IMR-90 (cell line): ENCODE results near the gene PAQR5. TPM values are rescaled to one million over a fixed set of nuclear protein-coding genes. Genes with fewer than 3 reads are reported as not detected.

Experiments used
- ATAC-seq: fragments of 200-7000 bp; cut with Tn5 transposase; 2 replicates; pipeline ENCODE4 v1.9.1; 2020; ENCODE audit warnings: low read depth, mild to moderate bottlenecking, moderate library complexity
- BruUV-seq: library from RNA; stranded (reverse); fragments of 400-500 nt; replicated peaks from 2 replicates; lab custom pipeline; 2021; lab: Mats Ljungman, UMichigan
- CTCF ChIA-PET: fragments of 300-600 bp; formaldehyde crosslinking; extraction: SDS; loops from one replicate; lab custom pipeline; 2021; ENCODE audit warnings: antibody characterized with exemption; lab: Yijun Ruan, JAX
- POLR2A ChIA-PET: fragments of 300-600 bp; sonication (Branson Sonifier 250); formaldehyde crosslinking; loops from one replicate; lab custom pipeline; 2022; ENCODE audit warnings: antibody characterized with exemption; ENCODE audit not compliant: unreplicated experiment; lab: Charles Lee
- DNase-seq: peaks from one replicate; pipeline ENCODE4 v3.0.0; 2013
- H2AFZ ChIP-seq: replicated peaks from 2 replicates; pipeline ENCODE3; 2013; ENCODE audit warnings: low read length, mild to moderate bottlenecking; ENCODE audit not compliant: poor library complexity
- H2AK5ac ChIP-seq: 2 replicates; pipeline ENCODE4 v1.6.1; 2013; ENCODE audit warnings: low read depth, low read length, inconsistent platforms
- H2AK9ac ChIP-seq: replicated peaks from 2 replicates; pipeline ENCODE3; 2013; ENCODE audit warnings: mild to moderate bottlenecking, low read depth, low read length, moderate library complexity; ENCODE audit not compliant: poor library complexity
- H2BK120ac ChIP-seq: 2 replicates; pipeline ENCODE4 v1.6.1; 2013; ENCODE audit warnings: low read depth, low read length, inconsistent platforms
- H2BK15ac ChIP-seq: 3 replicates; pipeline ENCODE4 v1.6.1; 2013; ENCODE audit warnings: low read depth, low read length, inconsistent platforms
- H2BK20ac ChIP-seq: 2 replicates; pipeline ENCODE4 v1.6.1; 2013; ENCODE audit warnings: low read depth, mild to moderate bottlenecking, inconsistent platforms, low read length, moderate library complexity
- H2BK5ac ChIP-seq: 2 replicates; pipeline ENCODE4 v1.6.1; 2013; ENCODE audit warnings: mild to moderate bottlenecking, low read depth, low read length, inconsistent platforms; ENCODE audit not compliant: poor library complexity, severe bottlenecking
- H3K14ac ChIP-seq: replicated peaks from 2 replicates; pipeline ENCODE4 v1.6.1; 2013; ENCODE audit warnings: low read depth, low read length, inconsistent platforms
- H3K18ac ChIP-seq: 2 replicates; pipeline ENCODE4 v1.6.1; 2013; ENCODE audit warnings: low read depth, low read length, control low read depth
- H3K23ac ChIP-seq: 2 replicates; pipeline ENCODE4 v1.6.1; 2013; ENCODE audit warnings: low read depth, low read length, inconsistent platforms
- H3K27ac ChIP-seq: 2 replicates; pipeline ENCODE4 v1.5.1; 2013; ENCODE audit warnings: mild to moderate bottlenecking, control low read depth, low read length; ENCODE audit not compliant: insufficient read depth
- H3K27me3 ChIP-seq: 2 replicates; pipeline ENCODE4 v1.6.1; 2013; ENCODE audit warnings: low read length; ENCODE audit not compliant: control insufficient read depth, insufficient read depth
- H3K36me3 ChIP-seq: 2 replicates; pipeline ENCODE4 v1.6.1; 2013; ENCODE audit warnings: low read length, mixed read lengths; ENCODE audit not compliant: control insufficient read depth, insufficient read depth
- H3K4ac ChIP-seq: 2 replicates; pipeline ENCODE4 v1.6.1; 2013; ENCODE audit warnings: low read depth, low read length, inconsistent platforms
- H3K4me1 ChIP-seq: 2 replicates; pipeline ENCODE4 v1.6.1; 2013; ENCODE audit warnings: low read length, mixed read lengths; ENCODE audit not compliant: control insufficient read depth, insufficient read depth
- H3K4me2 ChIP-seq: 2 replicates; pipeline ENCODE4 v1.6.1; 2013; ENCODE audit warnings: low read depth, mild to moderate bottlenecking, control low read depth, low read length, moderate library complexity
- H3K4me3 ChIP-seq: 2 replicates; pipeline ENCODE4 v1.5.1; 2013; ENCODE audit warnings: low read depth, mild to moderate bottlenecking, control low read depth, low read length, moderate library complexity; ENCODE audit not compliant: insufficient read depth
- H3K56ac ChIP-seq: 2 replicates; pipeline ENCODE4 v1.6.1; 2013; ENCODE audit warnings: low read length, inconsistent platforms; ENCODE audit not compliant: insufficient read depth; ENCODE audit errors: extremely low read depth
- H3K79me1 ChIP-seq, 2 experiments: 2 replicates each; pipeline ENCODE4 v1.6.1; 2013; ENCODE audit warnings: low read length in 2 of 2, inconsistent platforms in 1 of 2, low read depth in 1 of 2
- H3K9ac ChIP-seq: 2 replicates; pipeline ENCODE4 v1.6.1; 2013; ENCODE audit warnings: low read depth, low read length, control low read depth
- H3K9me1 ChIP-seq: 2 replicates; pipeline ENCODE4 v1.6.1; 2013; ENCODE audit warnings: low read length, inconsistent platforms; ENCODE audit not compliant: insufficient read depth
- H3K9me3 ChIP-seq: 2 replicates; pipeline ENCODE4 v1.6.1; 2013; ENCODE audit warnings: low read length; ENCODE audit not compliant: control insufficient read depth, insufficient read depth
- H4K20me1 ChIP-seq: 2 replicates; pipeline ENCODE4 v1.6.1; 2013; ENCODE audit warnings: low read length, inconsistent platforms; ENCODE audit not compliant: insufficient read depth
- H4K5ac ChIP-seq: 2 replicates; pipeline ENCODE4 v1.6.1; 2013; ENCODE audit warnings: mild to moderate bottlenecking, low read depth, low read length, control low read depth
- H4K8ac ChIP-seq, 2 experiments: 2 replicates each; pipeline ENCODE4 v1.6.1; 2013; ENCODE audit warnings: low read depth in 2 of 2, low read length in 2 of 2, control low read depth in 1 of 2, inconsistent platforms in 1 of 2
- H4K91ac ChIP-seq: 2 replicates; pipeline ENCODE4 v1.6.1; 2013; ENCODE audit warnings: low read depth, low read length, inconsistent platforms; ENCODE audit not compliant: insufficient read depth
- BHLHE40 ChIP-seq: fragments of 150-350 bp; IDR thresholded peaks from 2 replicates; pipeline ENCODE4 v1.6.1; 2016; ENCODE audit warnings: mild to moderate bottlenecking, low read depth, low read length
- CEBPB ChIP-seq: IDR thresholded peaks from 2 replicates; pipeline ENCODE4 v1.6.1; 2012; ENCODE audit warnings: low read depth, low read length, improper control_type of control experiment
- MAFK ChIP-seq: IDR thresholded peaks from 2 replicates; pipeline ENCODE4 v1.6.1; 2012; ENCODE audit warnings: low read depth, low read length, improper control_type of control experiment
- MXI1 ChIP-seq: IDR thresholded peaks from 2 replicates; pipeline ENCODE4 v1.6.1; 2012; ENCODE audit warnings: low read depth, mild to moderate bottlenecking, low read length, moderate library complexity, borderline replicate concordance
- POLR2A ChIP-seq: IDR thresholded peaks from 2 replicates; pipeline ENCODE4 v1.6.1; 2012; ENCODE audit warnings: mild to moderate bottlenecking, low read depth, low read length
- RAD21 ChIP-seq: IDR thresholded peaks from 2 replicates; pipeline ENCODE4 v1.6.1; 2012; ENCODE audit warnings: low read length, improper control_type of control experiment
- RCOR1 ChIP-seq: IDR thresholded peaks from 2 replicates; pipeline ENCODE4 v1.6.1; 2012; ENCODE audit warnings: mild to moderate bottlenecking, low read length, improper control_type of control experiment; ENCODE audit not compliant: insufficient replicate concordance
- RFX5 ChIP-seq: IDR thresholded peaks from 2 replicates; pipeline ENCODE4 v1.8.0; 2012; ENCODE audit warnings: low read depth, mild to moderate bottlenecking, low read length, moderate library complexity
- WGBS, 2 experiments: methylation state at CpG; one replicate each; pipeline versions ENCODE4 v1.1.5 to v1.1.7; 2013; ENCODE audit warnings: missing lambda C conversion rate in 2 of 2; ENCODE audit not compliant: insufficient read length in 1 of 2; ENCODE audit errors: extremely low coverage in 2 of 2; 5-methylcytosine and 5-hydroxymethylcytosine counted together
- dilution Hi-C: fragments of 300-500 bp; cut with HindIII; formaldehyde crosslinking; loops from one replicate; pipeline ENCODE4 v1.14.3; 2018; ENCODE audit warnings: low sequenced_read_pairs; ENCODE audit not compliant: unreplicated experiment
- in situ Hi-C: fragments of 300-500 bp; cut with MboI; formaldehyde crosslinking; loops from 3 replicates; pipeline ENCODE4 v1.14.3; 2019; ENCODE audit warnings: low sequenced_read_pairs, inconsistent platforms, mixed read lengths
- intact Hi-C: fragments of 100-400 bp; cut with micrococcal nuclease; formaldehyde crosslinking; loops from 2 replicates; pipeline ENCODE4 v1.10.0; 2022
- polyA plus RNA-seq, 3 experiments: library from polyadenylated mRNA; depleted of rRNA; stranded (reverse); fragments of >200 nt; gene quantifications; 2 replicates each; pipeline ENCODE4 v1.2.3, GENCODE V29; 2012; ENCODE audit warnings: low replicate concordance in 1 of 3
- total RNA-seq: library from RNA; depleted of rRNA; stranded (reverse); fragments of >200 nt; gene quantifications from 2 replicates; pipeline ENCODE4 v1.2.3, GENCODE V29; 2012
- TF ChIP-seq, protein P1 (sequence below): conservative IDR thresholded peaks from 2 replicates; pipeline ENCODE4 v1.5.1; 2012; ENCODE audit warnings: mild to moderate bottlenecking, low read depth, low read length, improper control_type of control experiment

PAQR5 gene
- total and polyA plus RNA-seq, 2 of the 4 experiments (the other 2 are of a cell fraction), result 2.3 to 2.7 TPM

DNA sequence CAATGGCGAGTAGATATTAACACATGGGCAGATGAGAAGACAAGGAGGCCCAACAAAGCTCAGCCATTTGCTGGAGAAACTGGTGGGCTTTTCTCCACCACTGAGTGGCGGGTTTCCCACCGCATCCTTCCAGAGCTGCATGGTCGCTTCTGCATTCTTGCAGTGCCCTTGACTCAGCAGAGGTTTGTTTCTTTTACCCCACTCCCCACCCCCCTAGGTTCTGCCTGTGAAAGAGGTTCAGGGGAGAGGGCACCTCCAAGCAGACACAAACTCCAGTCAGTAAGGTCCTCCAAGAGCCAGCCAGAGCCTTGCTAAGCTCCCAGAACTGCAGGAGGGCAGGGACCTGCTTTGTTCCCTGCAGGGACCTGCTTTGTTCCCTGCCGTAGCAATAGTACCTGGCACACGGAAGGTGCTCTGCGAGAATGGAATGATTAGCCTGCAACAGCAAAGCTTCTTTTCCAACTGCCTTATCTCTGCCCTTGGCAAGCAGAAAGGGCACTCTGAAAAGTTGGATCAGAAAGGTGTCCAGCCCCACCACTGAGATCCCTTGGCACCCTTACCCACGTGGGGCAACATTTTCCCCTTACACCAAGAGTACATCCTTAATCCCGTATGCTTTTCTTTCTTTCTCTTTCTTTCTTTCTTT is 1.4 kb downstream of the PAQR5 start:
- Histone ChIP-seq H3K36me3 (no peaks in the 10 kb centered on the region), H3K9ac (no peak overlapping the region), H3K23ac (peak overlapping the region; percentile 57; the same call in 1 of the 2 replicates), H2BK120ac (no peak overlapping the region), H2BK20ac (no peak overlapping the region), H3K56ac (no peak overlapping the region), H2AFZ (peak overlapping the region; percentile 1), H3K4ac (no peak overlapping the region), H3K4me1 (peaks cover 16% of the 10 kb centered on the region), H3K4me2 (no peak overlapping the region), H3K9me3 (peaks cover 3% of the 10 kb centered on the region), H3K4me3 (no peak overlapping the region), H4K91ac (no peak overlapping the region), H2AK9ac (no peak overlapping the region), H3K79me1 (no peaks in the 10 kb centered on the region), H3K14ac (no peak overlapping the region), H3K27me3 (peaks cover 17% of the 10 kb centered on the region), H4K20me1 (no peaks in the 10 kb centered on the region; the same call in 1 of the 2 replicates), H3K18ac (no peak overlapping the region), H2AK5ac (no peak overlapping the region), H4K5ac (no peak overlapping the region), H3K27ac (no peak overlapping the region), H2BK5ac (no peak overlapping the region), H3K9me1 (peaks cover 16% of the 10 kb centered on the region), H4K8ac (no peak overlapping the region), H2BK15ac (no peak overlapping the region)
- ChIA-PET CTCF (no interaction called here), POLR2A (no interaction called here)
- DNase-seq (no peak), ATAC-seq (no peak)
- dilution Hi-C loops, result no loop called here
- TF ChIP-seq BHLHE40, result no peak
- TF ChIP-seq MAFK, result no peak
- TF ChIP-seq MXI1, result no peak
- TF ChIP-seq RFX5, result no peak
- no peak for TF ChIP-seq RAD21
- TF ChIP-seq POLR2A, result no peak
- TF ChIP-seq, protein P1, sequence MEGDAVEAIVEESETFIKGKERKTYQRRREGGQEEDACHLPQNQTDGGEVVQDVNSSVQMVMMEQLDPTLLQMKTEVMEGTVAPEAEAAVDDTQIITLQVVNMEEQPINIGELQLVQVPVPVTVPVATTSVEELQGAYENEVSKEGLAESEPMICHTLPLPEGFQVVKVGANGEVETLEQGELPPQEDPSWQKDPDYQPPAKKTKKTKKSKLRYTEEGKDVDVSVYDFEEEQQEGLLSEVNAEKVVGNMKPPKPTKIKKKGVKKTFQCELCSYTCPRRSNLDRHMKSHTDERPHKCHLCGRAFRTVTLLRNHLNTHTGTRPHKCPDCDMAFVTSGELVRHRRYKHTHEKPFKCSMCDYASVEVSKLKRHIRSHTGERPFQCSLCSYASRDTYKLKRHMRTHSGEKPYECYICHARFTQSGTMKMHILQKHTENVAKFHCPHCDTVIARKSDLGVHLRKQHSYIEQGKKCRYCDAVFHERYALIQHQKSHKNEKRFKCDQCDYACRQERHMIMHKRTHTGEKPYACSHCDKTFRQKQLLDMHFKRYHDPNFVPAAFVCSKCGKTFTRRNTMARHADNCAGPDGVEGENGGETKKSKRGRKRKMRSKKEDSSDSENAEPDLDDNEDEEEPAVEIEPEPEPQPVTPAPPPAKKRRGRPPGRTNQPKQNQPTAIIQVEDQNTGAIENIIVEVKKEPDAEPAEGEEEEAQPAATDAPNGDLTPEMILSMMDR, result no peak
- TF ChIP-seq RCOR1, result no peak
- TF ChIP-seq CEBPB, result no peak
- in situ Hi-C loops, result no loop called here
- WGBS, 2 experiments, result 100% methylated on average over 2 of the region's 9 CpGs; no CpG with 5 or more reads in 1 of the 2 experiments
- intact Hi-C loops, result no loop called here
- no TSS peak for BruUV-seq
